Muscle layer of duodenum (tissue), 2 donors: ENCODE results near the gene ZDHHC14.

Source experiments
- H3K27ac ChIP-seq: one replicate; pipeline ENCODE4 v1.7.0; 2013; ENCODE audit warnings: mild to moderate bottlenecking, low read length
- H3K27me3 ChIP-seq: one replicate; pipeline ENCODE4 v1.7.0; 2013; ENCODE audit warnings: low read depth, mild to moderate bottlenecking, control low read depth, low read length
- H3K36me3 ChIP-seq, 2 donors: one replicate each; pipeline ENCODE4 v1.7.0; 2013; ENCODE audit warnings: low read length in 2 of 2, control low read depth in 1 of 2, mild to moderate bottlenecking in 1 of 2; ENCODE audit not compliant: insufficient read depth in 2 of 2, control insufficient read depth in 1 of 2
- H3K4me1 ChIP-seq, 2 donors: one replicate each; pipeline ENCODE4 v1.7.0; 2013; ENCODE audit warnings: low read length in 2 of 2, mild to moderate bottlenecking in 2 of 2, control low read depth in 1 of 2, moderate library complexity in 1 of 2; ENCODE audit not compliant: insufficient read depth in 2 of 2, control insufficient read depth in 1 of 2
- H3K4me3 ChIP-seq, 2 donors: one replicate each; pipeline ENCODE4 v1.7.0; 2013; ENCODE audit warnings: low read length in 2 of 2, low read depth in 1 of 2, mild to moderate bottlenecking in 1 of 2
- H3K9me3 ChIP-seq, 2 donors: one replicate each; pipeline ENCODE4 v1.7.0; 2013; ENCODE audit warnings: low read length in 2 of 2, control low read depth in 1 of 2, mild to moderate bottlenecking in 1 of 2; ENCODE audit not compliant: control insufficient read depth in 1 of 2
- donor health status: healthy.

The ZDHHC14 gene

GRCh38 chr6:157627195-157627966 lies 246.4 kb downstream of the ZDHHC14 start:
- Histone ChIP-seq H3K4me3 (no peak overlapping the region), H3K36me3 (no peaks in the 10 kb centered on the region), H3K9me3 (no peaks in the 10 kb centered on the region), H3K27me3 (no peaks in the 10 kb centered on the region), H3K4me1 (no peaks in the 10 kb centered on the region), H3K27ac (no peak overlapping the region)

DNA sequence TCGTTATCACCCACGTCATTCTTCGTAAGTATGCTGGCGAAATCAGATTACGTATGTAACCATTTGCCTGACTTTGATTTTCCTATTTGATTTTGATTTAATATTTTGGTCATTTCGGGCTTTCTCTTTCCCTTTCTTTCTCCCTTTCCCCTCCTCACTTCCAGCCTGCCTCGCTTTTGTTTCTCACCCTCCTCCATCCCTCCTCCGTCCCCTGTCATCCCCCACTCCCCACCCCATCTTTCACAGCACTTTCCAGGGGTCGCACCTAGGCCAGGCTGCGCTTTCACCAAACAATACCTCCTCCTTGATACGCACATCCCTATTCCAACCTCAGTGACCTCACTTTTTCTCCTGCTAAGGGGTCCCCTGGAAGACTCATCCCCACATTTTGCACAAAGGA lies 247.5 kb downstream of the ZDHHC14 start:
- no peak overlapping the region for H3K4me3 ChIP-seq
- H3K36me3 ChIP-seq: no peaks in the 10 kb centered on the region
- H3K27me3 ChIP-seq: no peaks in the 10 kb centered on the region
- H3K4me1 ChIP-seq: no peaks in the 10 kb centered on the region
- H3K9me3 ChIP-seq: no peaks in the 10 kb centered on the region
- H3K27ac ChIP-seq: no peak overlapping the region

DNA sequence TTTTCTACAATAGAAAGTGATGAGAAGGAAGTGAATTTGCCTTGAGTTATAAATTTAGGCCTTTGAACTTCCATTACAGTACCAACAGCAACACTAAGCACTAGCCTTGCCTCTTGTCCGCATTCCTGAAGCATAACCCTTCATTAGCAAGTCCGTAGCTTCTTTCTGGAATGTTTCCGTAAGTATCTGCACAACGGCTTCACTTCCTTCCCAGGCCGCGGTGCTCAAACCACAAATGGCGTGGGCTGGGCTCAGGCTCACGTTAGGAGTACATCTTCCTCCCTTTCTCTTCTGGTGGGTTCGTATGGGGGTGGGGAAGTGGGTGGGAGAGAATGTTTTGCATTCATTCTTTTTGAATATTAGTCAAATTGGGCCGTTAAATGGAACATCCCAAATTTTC lies 248.2 kb downstream of the ZDHHC14 start:
- Histone ChIP-seq H3K4me1 (no peaks in the 10 kb centered on the region), H3K27me3 (no peaks in the 10 kb centered on the region), H3K4me3 (no peak overlapping the region), H3K27ac (no peak overlapping the region), H3K36me3 (no peaks in the 10 kb centered on the region), H3K9me3 (no peaks in the 10 kb centered on the region)

DNA sequence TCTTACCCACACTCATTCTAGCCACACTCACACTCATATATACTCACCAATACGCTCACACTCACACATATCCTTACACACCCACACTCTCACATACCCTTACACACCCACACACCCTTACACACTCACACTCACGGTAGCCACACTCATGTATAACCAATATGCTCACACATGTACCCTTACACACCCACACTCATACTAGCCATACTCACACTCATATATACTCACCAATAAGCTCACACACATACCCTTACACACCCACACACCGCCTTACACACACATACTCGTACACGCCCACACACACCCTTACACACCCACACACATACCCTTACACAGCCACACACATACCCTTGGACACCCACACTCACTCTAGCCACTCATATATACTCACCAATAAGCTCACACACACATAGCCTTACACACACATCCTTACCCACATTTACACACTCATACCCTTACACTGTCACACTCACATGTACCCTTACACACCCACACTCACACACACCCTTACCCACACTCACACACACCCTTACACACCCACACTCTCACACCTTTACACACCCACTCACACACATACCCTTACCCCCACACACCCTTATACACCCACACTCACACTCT lies 249.6 kb downstream of the ZDHHC14 start:
- Histone ChIP-seq H3K9me3 (no peaks in the 10 kb centered on the region), H3K36me3 (no peaks in the 10 kb centered on the region), H3K27ac (no peak overlapping the region), H3K4me3 (no peak overlapping the region), H3K27me3 (no peaks in the 10 kb centered on the region), H3K4me1 (no peaks in the 10 kb centered on the region)

DNA sequence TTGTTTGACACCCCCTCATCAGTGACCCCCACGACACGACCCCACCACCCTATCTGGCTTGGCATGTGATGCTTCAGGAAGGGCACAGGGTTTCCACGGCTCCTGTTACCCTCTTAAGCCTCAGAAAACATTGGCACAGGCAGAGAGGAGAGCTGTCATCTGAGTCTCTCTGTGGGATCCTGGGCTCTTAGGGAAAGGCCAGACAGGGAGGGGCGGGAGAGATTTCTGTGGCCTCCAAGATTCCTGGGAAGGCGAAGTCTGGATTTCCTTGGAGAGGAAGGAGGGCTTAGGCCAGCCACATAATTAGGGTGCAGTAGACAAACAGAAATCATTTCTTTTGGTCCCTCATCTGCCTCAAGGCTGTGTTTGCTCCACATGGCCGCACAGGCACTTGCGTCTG lies 250.4 kb downstream of the ZDHHC14 start:
- Histone ChIP-seq H3K4me3 (no peak overlapping the region), H3K27ac (no peak overlapping the region), H3K9me3 (no peaks in the 10 kb centered on the region), H3K4me1 (no peaks in the 10 kb centered on the region), H3K36me3 (no peaks in the 10 kb centered on the region), H3K27me3 (no peaks in the 10 kb centered on the region)

- Histone ChIP-seq H3K4me1 (no peaks in the 10 kb centered on the region), H3K4me3 (no peak overlapping the region), H3K36me3 (no peaks in the 10 kb centered on the region), H3K27ac (no peak overlapping the region), H3K27me3 (no peaks in the 10 kb centered on the region), H3K9me3 (no peaks in the 10 kb centered on the region)
Measured at GRCh38 chr6:157631838-157632614, 251.0 kb downstream of the ZDHHC14 start.

- Histone ChIP-seq H3K4me1 (no peaks in the 10 kb centered on the region), H3K4me3 (no peak overlapping the region), H3K27me3 (no peaks in the 10 kb centered on the region), H3K9me3 (no peaks in the 10 kb centered on the region), H3K36me3 (no peaks in the 10 kb centered on the region), H3K27ac (no peak overlapping the region)
Measured at GRCh38 chr6:157632821-157633220, 251.8 kb downstream of the ZDHHC14 start.

DNA sequence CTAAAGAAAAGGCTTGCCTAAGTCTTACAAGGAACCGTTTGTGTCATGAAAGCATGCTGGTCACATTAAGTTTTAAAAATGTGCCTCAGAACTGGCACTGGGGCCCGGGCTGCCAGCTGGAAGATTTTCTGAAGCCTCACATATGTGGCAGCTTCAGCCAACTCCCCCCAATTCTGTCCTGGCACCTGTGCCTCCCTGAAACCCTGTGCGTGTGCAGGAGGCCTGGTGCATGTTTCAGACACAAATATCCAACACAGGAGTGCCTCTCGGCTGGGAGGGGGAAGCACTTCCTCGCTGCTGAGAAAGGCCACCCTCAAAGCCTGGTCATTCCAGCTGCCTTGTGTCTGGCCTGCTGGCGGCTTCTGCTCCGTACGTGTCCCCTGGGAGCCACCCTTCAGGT lies 253.6 kb downstream of the ZDHHC14 start:
- no peaks in the 10 kb centered on the region for H3K4me1 ChIP-seq
- no peaks in the 10 kb centered on the region for H3K27me3 ChIP-seq
- no peaks in the 10 kb centered on the region for H3K9me3 ChIP-seq
- peaks cover 0 to 5% of the 10 kb centered on the region in 2 donors for H3K36me3 ChIP-seq
- no peak overlapping the region for H3K27ac ChIP-seq
- no peak overlapping the region for H3K4me3 ChIP-seq

DNA sequence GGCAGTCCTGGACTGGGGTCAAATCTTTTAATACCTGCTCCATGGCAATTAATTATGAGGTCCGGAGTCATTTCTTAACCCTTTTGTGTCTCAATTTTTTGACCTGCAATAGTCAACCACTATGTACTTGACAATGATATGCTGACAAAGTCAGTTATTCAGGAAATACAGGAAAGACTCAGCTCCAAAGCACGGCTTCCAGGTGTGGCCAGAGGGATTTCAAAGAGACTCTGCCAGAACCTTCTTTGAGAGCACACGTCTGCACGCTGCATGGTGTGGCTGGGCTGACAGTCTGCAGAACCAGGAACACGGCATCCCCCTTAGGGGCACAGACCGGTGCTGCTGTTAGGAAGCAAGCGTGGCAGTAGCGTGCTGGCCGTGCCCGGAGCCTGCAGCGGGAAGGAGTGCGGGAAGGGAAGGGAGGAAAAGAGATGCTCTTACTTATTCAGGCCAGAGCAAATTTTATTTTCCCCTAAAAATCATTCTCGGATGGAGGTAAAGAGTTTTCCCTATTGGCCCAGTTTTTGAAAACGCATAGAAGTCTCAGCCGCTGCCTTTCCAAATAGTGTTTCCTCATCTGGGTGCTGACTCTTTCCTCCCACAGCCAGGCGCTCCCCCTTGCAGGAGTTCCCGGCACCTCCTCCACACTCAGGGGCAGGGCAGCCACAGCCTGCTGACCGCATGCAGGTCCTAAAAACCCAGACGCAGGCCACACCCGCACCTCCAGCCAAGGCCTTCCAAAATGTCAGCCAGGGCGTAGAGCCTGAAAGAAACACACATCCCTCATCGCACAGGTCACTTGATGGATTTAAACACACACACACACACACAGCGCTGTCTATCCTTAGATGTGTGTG lies 254.6 kb downstream of the ZDHHC14 start:
- H3K4me1 ChIP-seq: no peaks in the 10 kb centered on the region
- no peaks in the 10 kb centered on the region for H3K9me3 ChIP-seq
- H3K27ac ChIP-seq: no peak overlapping the region
- no peaks in the 10 kb centered on the region for H3K27me3 ChIP-seq
- H3K36me3 ChIP-seq: peaks cover 0 to 5% of the 10 kb centered on the region in 2 donors
- no peak overlapping the region for H3K4me3 ChIP-seq

GRCh38 chr6:157637516-157637915 lies 256.5 kb downstream of the ZDHHC14 start:
- Histone ChIP-seq H3K9me3 (no peaks in the 10 kb centered on the region), H3K36me3 (peaks cover 0 to 5% of the 10 kb centered on the region in 2 donors), H3K27ac (no peak overlapping the region), H3K4me3 (no peak overlapping the region), H3K4me1 (no peaks in the 10 kb centered on the region), H3K27me3 (no peaks in the 10 kb centered on the region)
